ENCODE measurements around the gene MTA3.
"Not testable (repeated sequence)": the region's sequence is repeated elsewhere in the genome, so short reads cannot be mapped to it uniquely, and the experiment has no call there.

The MTA3 gene

GRCh38 chr2:42547446-42548295 lies 20.8 kb upstream of the MTA3 start:
- no peaks in the 10 kb centered on the region for H3K36me3 ChIP-seq (ENCODE audit: control insufficient read depth, insufficient read depth, low read length)
- peak overlapping the region; percentile 80; the same call in 1 of the 2 replicates for H3K27ac ChIP-seq (ENCODE audit: low read depth, low read length)
- H3K27me3 ChIP-seq (ENCODE audit: control insufficient read depth, insufficient read depth, low read length), result no peaks in the 10 kb centered on the region
- peak overlapping the region; percentile 52 for H3K9ac ChIP-seq (ENCODE audit: low read length)
- no peak overlapping the region for H3K4me3 ChIP-seq (ENCODE audit: low read depth, low read length)
- peaks cover 38% of the 10 kb centered on the region for H3K4me1 ChIP-seq (ENCODE audit: control insufficient read depth, insufficient read depth, low read length)
- no peaks in the 10 kb centered on the region for H3K9me3 ChIP-seq (ENCODE audit: control insufficient read depth, insufficient read depth, low read depth, low read length)

- Histone ChIP-seq H3K36me3 (ENCODE audit: control insufficient read depth, insufficient read depth, low read length) (no peaks in the 10 kb centered on the region), H3K4me3 (ENCODE audit: low read depth, low read length) (no peak overlapping the region), H3K27me3 (ENCODE audit: control insufficient read depth, insufficient read depth, low read length) (no peaks in the 10 kb centered on the region), H3K27ac (ENCODE audit: low read depth, low read length) (no peak overlapping the region), H3K4me1 (ENCODE audit: control insufficient read depth, insufficient read depth, low read length) (peaks cover 36% of the 10 kb centered on the region), H3K9ac (ENCODE audit: low read length) (no peak overlapping the region), H3K9me3 (ENCODE audit: control insufficient read depth, insufficient read depth, low read depth, low read length) (no peaks in the 10 kb centered on the region)
Observed at GRCh38 chr2:42550870-42551269, 17.6 kb upstream of the MTA3 start.

- Histone ChIP-seq H3K36me3 (ENCODE audit: control insufficient read depth, insufficient read depth, low read length) (no peaks in the 10 kb centered on the region), H3K4me1 (ENCODE audit: control insufficient read depth, insufficient read depth, low read length) (peaks cover 29% of the 10 kb centered on the region), H3K9me3 (ENCODE audit: control insufficient read depth, insufficient read depth, low read depth, low read length) (no peaks in the 10 kb centered on the region), H3K27me3 (ENCODE audit: control insufficient read depth, insufficient read depth, low read length) (no peaks in the 10 kb centered on the region), H3K27ac (ENCODE audit: low read depth, low read length) (no peak overlapping the region), H3K4me3 (ENCODE audit: low read depth, low read length) (no peak overlapping the region; the same call in 1 of the 2 replicates), H3K9ac (ENCODE audit: low read length) (no peak overlapping the region)
Observed at GRCh38 chr2:42554392-42554791, 14.0 kb upstream of the MTA3 start.

- Histone ChIP-seq H3K9ac (ENCODE audit: low read length) (peak overlapping the region; percentile 12), H3K36me3 (ENCODE audit: control insufficient read depth, insufficient read depth, low read length) (no peaks in the 10 kb centered on the region), H3K9me3 (ENCODE audit: control insufficient read depth, insufficient read depth, low read depth, low read length) (no peaks in the 10 kb centered on the region), H3K27me3 (ENCODE audit: control insufficient read depth, insufficient read depth, low read length) (no peaks in the 10 kb centered on the region), H3K27ac (ENCODE audit: low read depth, low read length) (no peak overlapping the region; the same call in 1 of the 2 replicates), H3K4me3 (ENCODE audit: low read depth, low read length) (no peak overlapping the region), H3K4me1 (ENCODE audit: control insufficient read depth, insufficient read depth, low read length) (peaks cover 29% of the 10 kb centered on the region)
Observed at GRCh38 chr2:42556315-42556890, 12.0 kb upstream of the MTA3 start.

- H3K4me1 ChIP-seq (ENCODE audit: control insufficient read depth, insufficient read depth, low read length), result peaks cover 24% of the 10 kb centered on the region
- H3K27ac ChIP-seq (ENCODE audit: low read depth, low read length), result no peak overlapping the region
- H3K27me3 ChIP-seq (ENCODE audit: control insufficient read depth, insufficient read depth, low read length), result no peaks in the 10 kb centered on the region
- no peaks in the 10 kb centered on the region for H3K36me3 ChIP-seq (ENCODE audit: control insufficient read depth, insufficient read depth, low read length)
- no peak overlapping the region for H3K4me3 ChIP-seq (ENCODE audit: low read depth, low read length)
- no peak overlapping the region for H3K9ac ChIP-seq (ENCODE audit: low read length)
- no peaks in the 10 kb centered on the region for H3K9me3 ChIP-seq (ENCODE audit: control insufficient read depth, insufficient read depth, low read depth, low read length)
Observed at GRCh38 chr2:42557306-42557705, 11.1 kb upstream of the MTA3 start.

- Histone ChIP-seq H3K27me3 (ENCODE audit: control insufficient read depth, insufficient read depth, low read length) (no peaks in the 10 kb centered on the region), H3K9me3 (ENCODE audit: control insufficient read depth, insufficient read depth, low read depth, low read length) (no peaks in the 10 kb centered on the region), H3K36me3 (ENCODE audit: control insufficient read depth, insufficient read depth, low read length) (no peaks in the 10 kb centered on the region), H3K9ac (ENCODE audit: low read length) (no peak overlapping the region), H3K4me3 (ENCODE audit: low read depth, low read length) (no peak overlapping the region), H3K27ac (ENCODE audit: low read depth, low read length) (no peak overlapping the region), H3K4me1 (ENCODE audit: control insufficient read depth, insufficient read depth, low read length) (peaks cover 22% of the 10 kb centered on the region)
Observed at GRCh38 chr2:42558827-42559226, 9.6 kb upstream of the MTA3 start.

- H3K9me3 ChIP-seq (ENCODE audit: control insufficient read depth, insufficient read depth, low read depth, low read length); H3K9ac ChIP-seq (ENCODE audit: low read length); H3K4me1 ChIP-seq (ENCODE audit: control insufficient read depth, insufficient read depth, low read length); H3K36me3 ChIP-seq (ENCODE audit: control insufficient read depth, insufficient read depth, low read length); H3K4me3 ChIP-seq (ENCODE audit: low read depth, low read length); H3K27ac ChIP-seq (ENCODE audit: low read depth, low read length); H3K27me3 ChIP-seq (ENCODE audit: control insufficient read depth, insufficient read depth, low read length): not testable (repeated sequence)
Observed at GRCh38 chr2:42560133-42560532, 8.3 kb upstream of the MTA3 start.

GRCh38 chr2:42560899-42561298 lies 7.5 kb upstream of the MTA3 start:
- no peaks in the 10 kb centered on the region for H3K36me3 ChIP-seq (ENCODE audit: control insufficient read depth, insufficient read depth, low read length)
- no peaks in the 10 kb centered on the region for H3K9me3 ChIP-seq (ENCODE audit: control insufficient read depth, insufficient read depth, low read depth, low read length)
- H3K27me3 ChIP-seq (ENCODE audit: control insufficient read depth, insufficient read depth, low read length), result no peaks in the 10 kb centered on the region
- H3K27ac ChIP-seq (ENCODE audit: low read depth, low read length), result no peak overlapping the region
- peaks cover 9% of the 10 kb centered on the region for H3K4me1 ChIP-seq (ENCODE audit: control insufficient read depth, insufficient read depth, low read length)
- H3K4me3 ChIP-seq (ENCODE audit: low read depth, low read length), result no peak overlapping the region
- H3K9ac ChIP-seq (ENCODE audit: low read length), result no peak overlapping the region

- Histone ChIP-seq H3K9me3 (ENCODE audit: control insufficient read depth, insufficient read depth, low read depth, low read length) (no peaks in the 10 kb centered on the region), H3K27ac (ENCODE audit: low read depth, low read length) (no peak overlapping the region), H3K4me3 (ENCODE audit: low read depth, low read length) (no peak overlapping the region), H3K4me1 (ENCODE audit: control insufficient read depth, insufficient read depth, low read length) (peaks cover 11% of the 10 kb centered on the region), H3K36me3 (ENCODE audit: control insufficient read depth, insufficient read depth, low read length) (no peaks in the 10 kb centered on the region), H3K27me3 (ENCODE audit: control insufficient read depth, insufficient read depth, low read length) (no peaks in the 10 kb centered on the region), H3K9ac (ENCODE audit: low read length) (no peak overlapping the region)
Observed at GRCh38 chr2:42562474-42563144, 5.8 kb upstream of the MTA3 start.

GRCh38 chr2:42566025-42566424 lies 2.4 kb upstream of the MTA3 start:
- Histone ChIP-seq H3K27me3 (ENCODE audit: control insufficient read depth, insufficient read depth, low read length) (no peaks in the 10 kb centered on the region), H3K9ac (ENCODE audit: low read length) (no peak overlapping the region), H3K9me3 (ENCODE audit: control insufficient read depth, insufficient read depth, low read depth, low read length) (no peaks in the 10 kb centered on the region), H3K27ac (ENCODE audit: low read depth, low read length) (no peak overlapping the region), H3K4me1 (ENCODE audit: control insufficient read depth, insufficient read depth, low read length) (peaks cover 22% of the 10 kb centered on the region), H3K4me3 (ENCODE audit: low read depth, low read length) (no peak overlapping the region), H3K36me3 (ENCODE audit: control insufficient read depth, insufficient read depth, low read length) (peaks cover 5% of the 10 kb centered on the region; the same call in 1 of the 2 replicates)

- no peak overlapping the region for H3K27ac ChIP-seq (ENCODE audit: low read depth, low read length)
- H3K4me1 ChIP-seq (ENCODE audit: control insufficient read depth, insufficient read depth, low read length), result peaks cover 22% of the 10 kb centered on the region
- H3K9me3 ChIP-seq (ENCODE audit: control insufficient read depth, insufficient read depth, low read depth, low read length), result no peaks in the 10 kb centered on the region
- no peak overlapping the region for H3K4me3 ChIP-seq (ENCODE audit: low read depth, low read length)
- no peak overlapping the region for H3K9ac ChIP-seq (ENCODE audit: low read length)
- peaks cover 10% of the 10 kb centered on the region for H3K36me3 ChIP-seq (ENCODE audit: control insufficient read depth, insufficient read depth, low read length)
- no peaks in the 10 kb centered on the region for H3K27me3 ChIP-seq (ENCODE audit: control insufficient read depth, insufficient read depth, low read length)
Observed at GRCh38 chr2:42566837-42567321, 1.6 kb upstream of the MTA3 start.
